ENCODE results near the gene PRDX2. TPM values are rescaled to one million over a fixed set of nuclear protein-coding genes. Genes with fewer than 3 reads are reported as not detected.

PRDX2 gene
- total RNA-seq, 1 donor from 2014 or later: 497 TPM

- no peak for DNase-seq (ENCODE audit: extremely low spot score, unreplicated experiment)
- Mint-ChIP-seq H3K9me3 (no peaks in the 10 kb centered on the region), H3K4me1 (ENCODE audit: unreplicated experiment) (peaks cover 26% of the 10 kb centered on the region), H3K4me3 (no peak overlapping the region), H3K27me3 (no peaks in the 10 kb centered on the region), H3K36me3 (no peaks in the 10 kb centered on the region), H3K27ac (no peak overlapping the region)
- no peak for TF ChIP-seq CTCF (conservative IDR thresholded peaks at IDR 0.05)
Measured at GRCh38 chr19:12787458-12787857, 14.1 kb downstream of the PRDX2 start.

GRCh38 chr19:12786952-12787351 lies 14.6 kb downstream of the PRDX2 start:
- Mint-ChIP-seq H3K4me1 (ENCODE audit: unreplicated experiment) (peaks cover 30% of the 10 kb centered on the region), H3K4me3 (no peak overlapping the region), H3K27ac (no peak overlapping the region), H3K27me3 (no peaks in the 10 kb centered on the region), H3K36me3 (no peaks in the 10 kb centered on the region), H3K9me3 (no peaks in the 10 kb centered on the region)
- TF ChIP-seq CTCF (conservative IDR thresholded peaks at IDR 0.05): no peak
- no peak for DNase-seq (ENCODE audit: extremely low spot score, unreplicated experiment)

- DNase-seq (ENCODE audit: extremely low spot score, unreplicated experiment): no peak
- no peaks in the 10 kb centered on the region for H3K27me3 Mint-ChIP-seq
- H3K27ac Mint-ChIP-seq: no peak overlapping the region
- H3K36me3 Mint-ChIP-seq: no peaks in the 10 kb centered on the region
- no peak for TF ChIP-seq CTCF (conservative IDR thresholded peaks at IDR 0.05)
- H3K9me3 Mint-ChIP-seq: no peaks in the 10 kb centered on the region
- H3K4me1 Mint-ChIP-seq (ENCODE audit: unreplicated experiment): peaks cover 30% of the 10 kb centered on the region
- H3K4me3 Mint-ChIP-seq: no peak overlapping the region
Measured at GRCh38 chr19:12786141-12786870, 15.3 kb downstream of the PRDX2 start.

GRCh38 chr19:12785431-12786031 lies 16.1 kb downstream of the PRDX2 start:
- no peak for TF ChIP-seq CTCF (conservative IDR thresholded peaks at IDR 0.05)
- Mint-ChIP-seq H3K36me3 (no peaks in the 10 kb centered on the region), H3K27ac (no peak overlapping the region), H3K9me3 (no peaks in the 10 kb centered on the region), H3K27me3 (no peaks in the 10 kb centered on the region), H3K4me3 (no peak overlapping the region), H3K4me1 (ENCODE audit: unreplicated experiment) (peaks cover 26% of the 10 kb centered on the region)
- no peak for DNase-seq (ENCODE audit: extremely low spot score, unreplicated experiment)

GRCh38 chr19:12784871-12785430 lies 16.6 kb downstream of the PRDX2 start:
- Mint-ChIP-seq H3K36me3 (no peaks in the 10 kb centered on the region), H3K4me1 (ENCODE audit: unreplicated experiment) (peaks cover 23% of the 10 kb centered on the region), H3K9me3 (no peaks in the 10 kb centered on the region), H3K4me3 (no peak overlapping the region), H3K27ac (no peak overlapping the region), H3K27me3 (no peaks in the 10 kb centered on the region)
- TF ChIP-seq CTCF (conservative IDR thresholded peaks at IDR 0.05): no peak
- DNase-seq (ENCODE audit: extremely low spot score, unreplicated experiment): no peak
